ENCODE results near the gene OSBPL10.

- TF ChIP-seq CTCF (conservative IDR thresholded peaks at IDR 0.05; ENCODE audit: low read depth, low read length) (peak; percentile 91), EZH2 (IDR thresholded peaks at IDR 0.05; ENCODE audit: low read length, unreplicated experiment) (no peak), EZH2phosphoT487 (IDR thresholded peaks at IDR 0.05; ENCODE audit: borderline replicate concordance, low read length) (no peak)
Observed at GRCh38 chr3:32018757-32019564, 37.9 kb upstream of the OSBPL10 start.

Measured in PC-3 (cell line).